Left cardiac atrium (tissue), 4 donors: ENCODE measurements around the gene CASP9. TPM values are rescaled to one million over a fixed set of nuclear protein-coding genes. Genes with fewer than 3 reads are reported as not detected.

Source experiments
- ATAC-seq, 2 donors: fragments of 200-7000 bp; cut with Tn5 transposase; one replicate each; pipeline ENCODE4 v1.9.1; 2020; ENCODE audit warnings: mild to moderate bottlenecking in 2 of 2, moderate library complexity in 2 of 2
- DNase-seq: peaks from one replicate; pipeline ENCODE4 v3.0.0-alpha.2; 2020
- intact Hi-C, 2 donors: fragments of 100-400 bp; cut with DNase I; formaldehyde crosslinking; loops; one replicate each; pipeline versions ENCODE4 v1.14.1 to v1.15.1; 2022 to 2023
- total RNA-seq, 2 donors: library from RNA; stranded (reverse); fragmentation: NEBNext Ultra II Directional; extraction: Animal tissue kit (Norgen Biotek cat#: 25700); gene quantifications; one replicate each; pipeline ENCODE4 v1.2.1, GENCODE V29; 2021
- donor health status: DM: no; HTN: yes; CAD: no.
- donor health status: DM: no; HTN: yes; CAD: no; lungs with severe emphysema.
- donor health status: DM: yes; HTN: yes; CAD: no.
- donor health status: Dilated cardiomyopathy.

The CASP9 gene
- total RNA-seq, 2 donors from 2014 or later = 8.5 to 9.8 TPM

DNA sequence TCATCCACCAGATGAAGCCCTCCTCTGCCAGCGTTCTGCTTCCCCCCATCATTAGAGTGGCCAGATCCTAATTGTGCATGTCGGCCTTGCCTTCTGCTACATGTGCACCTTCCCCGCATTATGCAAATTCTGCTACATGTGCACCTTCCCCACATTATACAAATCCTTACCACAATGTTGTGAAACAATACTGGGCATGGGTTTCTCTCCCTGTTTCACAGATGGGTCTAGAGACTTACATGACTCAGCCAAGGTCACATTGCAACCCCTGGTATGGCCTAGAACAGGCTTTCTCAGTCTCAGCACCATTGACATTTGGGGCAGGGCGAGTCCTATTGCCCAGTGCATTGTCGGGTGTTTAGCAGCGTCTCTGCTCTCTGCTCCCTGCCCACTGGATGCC, 68.5 kb downstream of the CASP9 start:
- intact Hi-C loops = no loop called here
- DNase-seq = no peak
- ATAC-seq = no peak

DNA sequence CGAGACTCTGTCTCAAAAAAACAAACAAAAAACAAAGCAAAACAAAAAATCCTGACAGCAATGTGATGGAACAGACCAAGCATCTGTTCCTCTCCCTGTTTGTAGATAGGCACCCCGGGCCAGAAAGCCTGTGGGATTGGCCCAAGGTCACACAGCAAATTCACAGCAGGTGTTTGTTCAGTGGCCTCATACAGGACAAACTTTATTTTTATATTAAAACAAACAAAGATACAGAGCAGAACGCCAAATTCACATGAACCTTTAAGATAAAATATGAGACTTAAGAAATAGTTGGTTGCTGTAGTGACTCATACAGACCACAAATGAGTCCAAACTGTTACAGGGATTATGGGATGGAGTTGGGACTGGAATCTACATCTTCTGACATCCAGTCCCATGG, 69.8 kb downstream of the CASP9 start:
- ATAC-seq = no peak
- intact Hi-C loops = no loop called here
- DNase-seq = no peak

DNA sequence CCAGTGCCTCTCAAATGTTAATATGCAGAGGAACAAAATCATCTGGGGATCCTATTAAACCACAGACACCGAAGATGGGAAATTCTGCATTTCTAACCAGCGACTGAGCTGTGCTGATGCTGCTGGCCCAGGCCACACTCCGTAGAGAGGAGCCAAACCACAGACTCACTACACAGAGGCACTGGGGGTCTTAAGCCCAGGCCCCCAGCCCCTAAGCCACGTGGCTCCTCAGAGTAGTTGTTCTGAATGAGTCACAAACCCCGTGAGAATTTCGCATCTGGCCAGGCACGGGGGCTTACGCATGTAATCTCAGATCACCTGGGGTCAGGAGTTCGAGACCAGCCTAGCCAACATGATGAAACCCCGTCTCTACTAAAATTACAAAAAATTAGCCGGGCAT, 70.3 kb downstream of the CASP9 start:
- intact Hi-C loops = no loop called here
- no peak for ATAC-seq
- DNase-seq = no peak

DNA sequence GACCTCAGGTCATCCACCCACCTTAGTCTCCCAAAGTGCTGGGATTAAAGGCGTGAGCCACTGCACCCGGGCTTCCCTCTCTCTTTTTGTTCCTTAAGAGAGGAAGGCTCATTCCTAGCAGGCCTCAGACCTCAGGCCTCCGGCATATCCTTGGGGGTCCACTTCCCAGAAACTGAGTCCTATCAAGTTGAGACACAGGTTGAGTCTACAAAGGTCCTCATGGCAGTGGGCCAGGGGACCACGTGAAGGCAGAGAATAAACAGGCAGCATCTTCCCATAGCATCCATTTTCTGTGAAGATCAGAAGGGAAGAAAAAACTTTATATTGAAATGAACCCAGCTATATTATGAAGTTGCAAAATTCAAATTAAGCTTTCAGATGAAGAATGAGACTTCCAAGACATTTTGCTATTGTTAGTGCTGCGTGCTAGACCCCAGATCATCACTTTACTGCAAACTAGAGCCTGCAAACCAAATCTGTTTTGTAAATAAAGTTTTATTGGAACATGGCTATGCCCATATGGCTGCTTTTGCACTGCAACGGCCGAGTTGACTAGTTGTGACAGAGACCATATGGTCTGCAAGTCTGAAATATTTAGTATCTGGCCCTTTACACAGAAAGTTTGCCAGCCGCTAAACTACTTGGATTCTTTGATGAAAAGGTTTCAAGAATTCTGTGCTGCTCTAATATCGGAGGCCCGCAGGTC, 71.0 kb downstream of the CASP9 start:
- no peak for ATAC-seq
- intact Hi-C loops = no loop called here
- no peak for DNase-seq

DNA sequence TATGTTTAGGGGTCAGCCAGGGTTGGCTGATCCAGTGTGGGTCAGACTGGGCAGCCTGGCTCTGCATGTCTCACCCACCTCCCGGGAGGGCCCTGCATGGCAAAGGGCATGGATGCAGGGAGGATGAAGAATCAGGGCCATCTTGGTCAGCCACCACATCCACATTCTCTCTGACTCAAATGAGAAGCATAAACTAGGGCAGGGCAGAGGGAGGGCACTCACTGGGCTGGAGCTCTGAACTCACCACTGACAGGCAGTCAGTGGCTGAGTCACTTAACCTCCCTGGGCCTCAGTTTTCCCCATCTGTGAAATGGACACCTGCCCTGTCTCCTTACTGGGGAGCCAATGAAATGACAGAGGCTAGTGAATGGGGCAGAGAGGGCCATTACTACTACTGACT, 71.8 kb downstream of the CASP9 start:
- ATAC-seq (no peak), DNase-seq (no peak)
- intact Hi-C loops = no loop called here

DNA sequence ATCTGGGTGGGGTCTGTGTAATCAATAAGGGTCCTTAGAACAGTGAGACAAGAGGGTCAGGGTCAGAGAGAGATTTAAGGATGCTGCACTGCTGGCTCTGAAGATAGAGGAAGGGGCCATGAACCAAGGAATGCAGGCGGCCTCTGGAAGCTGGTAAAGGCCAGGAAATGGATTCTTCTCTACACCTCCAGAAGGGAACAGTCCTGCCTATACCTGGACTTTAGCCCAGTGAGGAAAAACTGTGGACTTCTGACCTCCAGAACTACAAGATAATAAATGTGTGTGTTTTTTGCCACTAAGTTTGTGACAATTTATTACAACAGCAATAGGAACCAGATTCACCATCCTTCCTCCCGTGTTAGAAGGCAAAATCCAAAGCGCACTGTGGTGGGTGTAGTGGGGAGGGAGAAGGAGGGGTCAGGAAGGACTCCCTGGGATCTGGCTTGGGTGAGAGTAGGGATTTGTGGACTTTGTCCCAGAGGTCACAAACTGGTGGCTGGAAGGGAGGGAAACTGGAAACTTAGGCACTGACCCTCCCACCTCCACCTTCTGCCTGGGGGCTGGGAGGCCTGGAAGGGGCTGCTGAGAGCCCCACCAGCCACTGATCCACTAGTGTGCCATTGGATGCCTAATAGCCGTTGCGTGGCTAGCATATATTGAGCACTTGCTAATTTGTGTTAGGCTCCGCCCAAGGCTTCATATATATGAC, 72.8 kb downstream of the CASP9 start:
- intact Hi-C loops = no loop called here
- no peak for ATAC-seq
- no peak for DNase-seq

DNA sequence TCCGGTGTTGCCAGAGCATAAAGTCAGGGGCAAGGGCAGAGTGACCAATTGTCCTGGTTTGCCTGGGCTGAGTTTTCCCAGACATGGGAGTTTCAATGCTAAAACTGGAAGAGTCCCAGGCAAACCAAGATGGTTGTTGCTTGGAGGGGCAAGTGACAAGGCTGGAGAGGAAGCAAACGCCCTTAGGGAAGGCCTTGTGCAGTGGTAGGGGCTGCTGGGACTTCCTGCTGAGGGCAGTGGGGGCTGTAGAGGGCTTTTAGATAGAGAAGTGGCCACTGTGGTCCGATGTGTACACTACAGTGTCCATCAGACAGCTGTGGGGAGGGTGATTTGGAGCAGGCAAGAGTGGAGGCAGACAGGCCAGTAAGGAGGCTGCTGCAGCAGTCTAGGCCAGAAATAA, 74.4 kb downstream of the CASP9 start:
- DNase-seq (no peak), ATAC-seq (no peak)
- intact Hi-C loops = no loop called here

DNA sequence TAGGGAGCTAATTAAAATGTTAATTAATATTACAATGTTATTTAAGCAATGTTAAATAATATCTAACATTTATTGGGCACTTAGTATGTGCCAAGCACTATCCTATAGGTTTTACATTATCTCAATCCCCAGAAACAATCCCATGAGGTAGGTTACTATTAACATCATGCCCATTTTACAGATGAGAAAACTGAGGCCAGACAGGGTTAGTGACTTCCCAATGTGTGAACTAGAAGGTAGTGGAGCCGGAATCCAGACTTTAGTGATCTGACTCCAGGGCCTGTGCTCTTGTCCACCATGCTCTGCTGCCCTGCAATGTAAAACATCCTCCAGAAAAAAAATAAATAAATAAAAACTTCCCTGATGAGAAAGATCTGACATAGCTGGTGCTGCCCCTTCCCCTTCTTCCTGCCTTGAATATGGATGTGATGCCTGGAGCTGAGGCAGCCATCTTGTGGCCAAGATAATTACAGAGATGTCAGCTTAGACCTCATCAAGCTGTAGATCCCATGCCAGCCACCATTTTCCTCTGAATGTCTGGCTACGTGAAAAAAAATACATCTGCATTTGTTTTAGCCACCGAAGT, 75.0 kb downstream of the CASP9 start:
- intact Hi-C loops = no loop called here
- DNase-seq (no peak), ATAC-seq (no peak)

DNA sequence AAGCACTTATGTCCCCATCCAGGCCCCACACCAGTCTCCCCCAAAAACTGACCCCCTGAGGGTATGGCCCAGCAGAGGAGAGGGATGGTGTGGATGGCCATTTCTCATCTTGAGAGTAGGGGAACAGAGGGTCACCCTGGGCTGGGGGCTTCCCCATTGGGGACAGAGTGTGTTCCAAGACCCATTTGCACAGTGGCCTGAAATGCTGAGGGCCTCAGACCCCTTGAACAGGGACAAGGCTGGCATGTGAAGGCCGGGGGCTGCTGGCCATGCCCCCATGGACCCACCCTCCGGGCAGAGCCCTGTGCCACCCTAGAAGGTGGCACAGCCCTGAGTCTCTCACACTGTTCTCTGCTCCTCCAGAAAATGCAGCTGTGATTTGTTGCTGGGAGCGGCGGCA, 77.8 kb downstream of the CASP9 start:
- DNase-seq = no peak
- intact Hi-C loops = no loop called here
- ATAC-seq = no peak

DNA sequence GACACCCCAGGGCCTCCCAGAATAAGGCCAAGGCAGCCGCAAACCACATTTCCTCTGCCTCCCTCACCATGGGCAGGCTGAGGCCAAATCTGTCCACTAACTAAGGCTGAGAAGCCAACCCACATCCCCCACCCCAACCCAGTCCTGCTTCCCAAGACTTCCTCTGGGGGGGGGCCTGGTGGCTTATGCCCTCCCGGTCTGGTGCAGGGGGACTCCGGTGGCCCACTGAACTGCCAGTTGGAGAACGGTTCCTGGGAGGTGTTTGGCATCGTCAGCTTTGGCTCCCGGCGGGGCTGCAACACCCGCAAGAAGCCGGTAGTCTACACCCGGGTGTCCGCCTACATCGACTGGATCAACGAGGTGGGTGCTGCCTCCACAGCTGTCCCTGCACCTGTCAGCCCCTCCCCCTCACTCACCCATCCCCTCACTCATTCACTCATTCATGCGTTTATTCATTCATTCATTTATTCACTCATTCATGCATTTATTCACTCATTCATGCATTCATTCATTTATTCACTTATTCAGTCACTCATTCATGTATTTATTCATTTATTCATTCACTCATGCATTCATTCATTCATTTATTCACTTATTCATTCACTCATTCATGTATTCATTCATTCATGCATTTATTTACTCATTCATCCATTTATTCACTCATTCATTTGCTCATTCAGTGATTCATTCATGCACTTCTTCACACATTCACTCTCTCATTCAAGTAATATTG, 78.5 kb downstream of the CASP9 start:
- no peak for DNase-seq
- ATAC-seq = no peak
- intact Hi-C loops = no loop called here

DNA sequence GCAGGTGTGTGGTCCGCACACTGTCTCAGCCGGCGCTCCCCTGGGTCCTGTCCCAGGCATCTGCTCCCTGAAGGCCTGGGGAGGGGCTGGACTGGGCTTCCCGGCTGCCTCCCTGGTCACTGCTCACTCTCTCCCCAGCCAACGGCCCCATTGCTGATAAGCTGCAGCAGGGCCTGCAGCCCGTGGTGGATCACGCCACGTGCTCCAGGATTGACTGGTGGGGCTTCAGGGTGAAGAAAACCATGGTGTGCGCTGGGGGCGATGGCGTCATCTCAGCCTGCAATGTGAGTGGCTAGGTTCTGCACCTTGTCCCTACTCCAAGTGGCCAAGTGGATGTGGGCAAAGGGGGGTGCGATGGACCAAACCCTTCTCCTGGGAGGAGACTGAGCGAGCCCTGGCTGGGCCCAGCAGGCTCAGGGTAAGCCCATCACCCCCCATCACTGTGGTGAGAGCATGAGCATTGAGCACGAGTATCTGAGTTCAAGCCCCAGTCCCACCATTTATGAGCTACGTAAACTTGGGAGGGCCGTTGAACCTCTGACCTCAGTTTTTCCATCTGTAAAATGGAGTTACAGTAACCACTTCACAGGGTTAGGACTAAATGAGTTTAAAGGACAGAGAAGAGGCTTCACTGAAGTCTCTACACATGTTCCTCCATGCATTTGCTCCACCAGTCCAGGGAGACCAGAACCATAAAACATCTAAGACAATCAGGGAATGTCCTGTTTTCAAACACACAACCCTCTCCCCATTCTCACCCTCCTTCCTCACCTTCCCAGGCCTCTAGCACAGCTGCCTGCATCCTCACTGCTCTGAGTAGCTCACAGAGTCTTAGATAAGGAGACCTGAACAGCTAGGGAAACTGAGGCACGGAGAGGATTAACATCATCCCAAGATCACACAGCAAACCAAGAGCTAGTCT, 79.3 kb downstream of the CASP9 start:
- DNase-seq (no peak), ATAC-seq (no peak)
- intact Hi-C loops = no loop called here

DNA sequence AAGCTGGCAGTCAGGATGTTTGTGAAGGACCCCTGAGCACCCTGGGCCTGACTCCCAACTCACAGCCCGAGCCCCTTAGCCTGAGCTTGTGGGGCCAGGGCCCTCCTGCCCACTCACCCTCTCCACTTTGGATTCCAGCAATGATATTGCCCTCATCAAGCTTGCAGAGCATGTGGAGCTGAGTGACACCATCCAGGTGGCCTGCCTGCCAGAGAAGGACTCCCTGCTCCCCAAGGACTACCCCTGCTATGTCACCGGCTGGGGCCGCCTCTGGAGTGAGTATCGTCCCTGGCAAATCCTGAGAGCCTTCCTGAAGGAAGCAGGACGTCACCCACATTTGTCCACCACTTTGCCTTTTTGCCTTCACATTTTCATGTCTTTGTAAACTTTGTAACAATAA, 80.7 kb downstream of the CASP9 start:
- intact Hi-C loops = no loop called here
- DNase-seq (no peak), ATAC-seq (no peak)

DNA sequence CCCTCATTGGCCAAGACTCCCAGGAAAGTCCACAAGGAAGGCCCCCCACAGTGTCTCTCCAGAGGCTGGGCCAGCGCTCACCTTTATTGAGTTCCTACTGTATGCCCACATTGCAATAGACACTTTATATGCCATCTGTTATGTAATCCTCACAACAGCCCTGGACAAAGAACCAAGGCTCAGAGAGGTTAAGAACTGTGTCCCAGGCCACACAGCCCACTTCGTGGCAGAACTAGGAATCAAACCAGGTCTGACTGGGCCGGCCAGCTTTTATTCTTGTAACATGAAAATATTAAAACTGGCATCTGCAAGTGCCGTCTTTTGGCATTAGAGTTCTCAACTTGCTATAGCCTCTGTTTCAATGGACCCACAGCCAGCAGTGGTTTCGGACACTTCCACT, 81.3 kb downstream of the CASP9 start:
- intact Hi-C loops = no loop called here
- ATAC-seq (no peak), DNase-seq (no peak)

DNA sequence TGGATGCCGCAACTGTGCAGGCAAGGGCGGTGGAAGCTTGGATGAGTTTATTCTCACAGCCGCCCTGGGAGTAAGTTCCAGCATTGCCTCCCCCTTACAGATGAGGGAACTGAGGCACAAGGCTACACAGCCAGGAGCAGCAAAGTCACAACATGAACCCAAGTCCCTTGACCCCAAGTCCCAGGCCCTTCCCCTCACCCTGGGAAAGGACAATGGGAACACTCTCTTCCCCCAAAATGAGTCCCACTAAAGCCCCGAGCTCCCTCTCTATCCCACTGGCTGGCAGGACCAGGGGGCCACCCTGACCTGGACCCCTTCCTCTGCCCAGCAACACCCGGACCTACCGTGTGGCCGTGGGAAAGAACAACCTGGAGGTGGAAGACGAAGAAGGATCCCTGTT, 81.9 kb downstream of the CASP9 start:
- DNase-seq (no peak), ATAC-seq (no peak)
- intact Hi-C loops = no loop called here

Other genes starting within 250 kb of the CASP9 start
- gene EFHD2, start 114.3 kb downstream of the CASP9 start, total RNA-seq = 10 to 100 TPM; 19.1 to 24.0 TPM
- not detected for gene CTRC, start 85.8 kb downstream of the CASP9 start, total RNA-seq
- not detected for gene CELA2A, start 67.5 kb downstream of the CASP9 start, total RNA-seq
- gene CELA2B, start 48.1 kb downstream of the CASP9 start, total RNA-seq = not detected
- 10 to 100 TPM; 17.1 to 17.7 TPM for gene DNAJC16, start 2.6 kb upstream of the CASP9 start, total RNA-seq
- gene AGMAT, start 60.8 kb upstream of the CASP9 start, total RNA-seq = under 1 TPM in 1 of 2 donors, not detected in 1; 0.13 TPM
- gene DDI2, start 93.2 kb upstream of the CASP9 start, total RNA-seq = 10 to 100 TPM; 23.6 to 25.1 TPM
- gene PLEKHM2, start 160.1 kb upstream of the CASP9 start, total RNA-seq = 10 to 100 TPM; 64.5 to 70.4 TPM
- 1 to 10 TPM; 5.4 to 7.3 TPM for gene SLC25A34, start 212.0 kb upstream of the CASP9 start, total RNA-seq
- not detected for gene TMEM82, start 218.3 kb upstream of the CASP9 start, total RNA-seq
- gene FBLIM1, start 234.6 kb upstream of the CASP9 start, total RNA-seq = 10 to 100 TPM; 75.1 to 82.8 TPM